Breast epithelium (tissue), 4 donors: ENCODE measurements around the gene ENPP4. TPM values are rescaled to one million over a fixed set of nuclear protein-coding genes. Genes with fewer than 3 reads are reported as not detected.
"Not testable (repeated sequence)": the region's sequence is repeated elsewhere in the genome, so short reads cannot be mapped to it uniquely, and the experiment has no call there.

Experiments
- DNase-seq, 2 donors: peaks; one replicate each; pipeline ENCODE4 v3.0.0-alpha.2; 2019; ENCODE audit warnings: low spot score in 2 of 2
- H3K27ac ChIP-seq, 2 donors: fragments of 200-600 bp; sonication (generic) in 1 of 2; one replicate each; pipeline ENCODE4 v1.5.1; 2016 to 2019; ENCODE audit warnings: mild to moderate bottlenecking in 1 of 2
- H3K27me3 ChIP-seq, 2 donors: fragments of 200-600 bp; sonication (generic) in 1 of 2; one replicate each; pipeline versions ENCODE4 v1.5.1 to v1.6.0; 2017 to 2019; ENCODE audit warnings: control low read depth in 1 of 2, mild to moderate bottlenecking in 1 of 2
- H3K36me3 ChIP-seq: fragments of 200-600 bp; one replicate; pipeline ENCODE4 v1.5.1; 2019
- H3K4me1 ChIP-seq, 2 donors: fragments of 200-600 bp; sonication (generic); one replicate each; pipeline ENCODE4 v1.5.1; 2016 to 2019; ENCODE audit warnings: control low read depth in 1 of 2
- H3K4me3 ChIP-seq, 3 donors: fragments of 200-600 bp; sonication (generic); 1 replicate in 2 of 3; 2 replicates in 1 of 3; pipeline ENCODE4 v1.5.1; 2016 to 2019; ENCODE audit warnings: mild to moderate bottlenecking in 3 of 3, moderate library complexity in 2 of 3
- H3K9me3 ChIP-seq, 2 donors: fragments of 200-600 bp; sonication (generic) in 1 of 2; one replicate each; pipeline ENCODE4 v1.5.1; 2016 to 2019; ENCODE audit warnings: control low read depth in 1 of 2
- CTCF ChIP-seq, 3 donors: fragments of 450-650 bp; IDR thresholded peaks; one replicate each; pipeline ENCODE4 v1.5.1; 2016 to 2017; ENCODE audit warnings: antibody characterized with exemption in 3 of 3, mild to moderate bottlenecking in 3 of 3, moderate library complexity in 3 of 3
- POLR2A ChIP-seq: fragments of 450-650 bp; IDR thresholded peaks from one replicate; pipeline ENCODE4 v1.6.1; 2016; ENCODE audit warnings: antibody characterized with exemption, mild to moderate bottlenecking, moderate library complexity
- POLR2AphosphoS5 ChIP-seq, 3 donors: sonication (generic); formaldehyde crosslinking; IDR thresholded peaks; one replicate each; pipeline ENCODE4 v1.6.1; 2017; ENCODE audit warnings: antibody characterized with exemption in 3 of 3
- intact Hi-C: fragments of 100-400 bp; cut with DNase I; formaldehyde crosslinking; loops from one replicate; pipeline ENCODE4 v1.15.1; 2023; ENCODE audit warnings: low total_unique reads
- total RNA-seq, 3 donors: library from RNA; depleted of rRNA; stranded (reverse); fragments of >200 nt; gene quantifications; one replicate each; pipeline ENCODE4 v1.1.0, GENCODE V29; 2016

ENPP4 gene
- total RNA-seq, 3 donors from 2014 or later = 13.8 to 22.2 (median 18.2) TPM

- H3K27ac ChIP-seq = no peak overlapping the region
- no peak for DNase-seq
- intact Hi-C loops = no loop called here
These were observed 14.5 kb downstream of the ENPP4 start for GRCh38 chr6:46144270-46144669.

GRCh38 chr6:46149066-46149465 lies 19.3 kb downstream of the ENPP4 start:
- DNase-seq, H3K27ac ChIP-seq, H3K4me1 ChIP-seq, H3K36me3 ChIP-seq, H3K27me3 ChIP-seq, intact Hi-C loops, H3K9me3 ChIP-seq, H3K4me3 ChIP-seq: not testable (repeated sequence)

More at GRCh38 chr6:46144270-46144669, 14.5 kb downstream of the ENPP4 start:
- TF ChIP-seq CTCF (IDR thresholded peaks at IDR 0.05) (no peak), POLR2A (no peak), POLR2AphosphoS5 (IDR thresholded peaks at IDR 0.05) (no peak)
- H3K9me3 ChIP-seq = no peaks in the 10 kb centered on the region
- H3K36me3 ChIP-seq = no peaks in the 10 kb centered on the region
- no peaks in the 10 kb centered on the region for H3K4me1 ChIP-seq
- no peaks in the 10 kb centered on the region for H3K27me3 ChIP-seq
- H3K4me3 ChIP-seq = no peak overlapping the region

- no peaks in the 10 kb centered on the region for H3K4me1 ChIP-seq
- H3K27ac ChIP-seq = no peak overlapping the region
- H3K27me3 ChIP-seq = no peaks in the 10 kb centered on the region
- H3K36me3 ChIP-seq = no peaks in the 10 kb centered on the region
- no peak for TF ChIP-seq POLR2AphosphoS5 (IDR thresholded peaks at IDR 0.05)
- no peak for TF ChIP-seq POLR2A
- no peak for TF ChIP-seq CTCF (IDR thresholded peaks at IDR 0.05)
- no peak for DNase-seq
- no peak overlapping the region for H3K4me3 ChIP-seq
- no peaks in the 10 kb centered on the region for H3K9me3 ChIP-seq
- intact Hi-C loops = no loop called here
These were observed 26.9 kb downstream of the ENPP4 start for GRCh38 chr6:46156701-46157100.

- Histone ChIP-seq H3K4me3 (no peak overlapping the region), H3K36me3 (no peaks in the 10 kb centered on the region), H3K27ac (no peak overlapping the region), H3K4me1 (no peaks in the 10 kb centered on the region), H3K27me3 (no peaks in the 10 kb centered on the region), H3K9me3 (no peaks in the 10 kb centered on the region)
- intact Hi-C loops = no loop called here
- no peak for TF ChIP-seq CTCF (IDR thresholded peaks at IDR 0.05)
- no peak for TF ChIP-seq POLR2AphosphoS5 (IDR thresholded peaks at IDR 0.05)
- TF ChIP-seq POLR2A = no peak
- no peak for DNase-seq
These were observed 29.4 kb downstream of the ENPP4 start for GRCh38 chr6:46159229-46159628.

- Histone ChIP-seq H3K36me3 (no peaks in the 10 kb centered on the region), H3K9me3 (no peaks in the 10 kb centered on the region), H3K4me1 (no peaks in the 10 kb centered on the region), H3K27me3 (no peaks in the 10 kb centered on the region), H3K27ac (no peak overlapping the region), H3K4me3 (no peak overlapping the region)
- intact Hi-C loops = no loop called here
- TF ChIP-seq CTCF (IDR thresholded peaks at IDR 0.05) = no peak
- no peak for TF ChIP-seq POLR2A
- TF ChIP-seq POLR2AphosphoS5 (IDR thresholded peaks at IDR 0.05) = no peak
- no peak for DNase-seq
These were observed 30.3 kb downstream of the ENPP4 start for GRCh38 chr6:46160102-46160501.
